ENCODE data around the gene PPP4R1. TPM values are rescaled to one million over a fixed set of nuclear protein-coding genes. Genes with fewer than 3 reads are reported as not detected.

PPP4R1 gene
- total RNA-seq, 4 donors from 2014 or later, result 118 to 168 (median 140) TPM

DNA sequence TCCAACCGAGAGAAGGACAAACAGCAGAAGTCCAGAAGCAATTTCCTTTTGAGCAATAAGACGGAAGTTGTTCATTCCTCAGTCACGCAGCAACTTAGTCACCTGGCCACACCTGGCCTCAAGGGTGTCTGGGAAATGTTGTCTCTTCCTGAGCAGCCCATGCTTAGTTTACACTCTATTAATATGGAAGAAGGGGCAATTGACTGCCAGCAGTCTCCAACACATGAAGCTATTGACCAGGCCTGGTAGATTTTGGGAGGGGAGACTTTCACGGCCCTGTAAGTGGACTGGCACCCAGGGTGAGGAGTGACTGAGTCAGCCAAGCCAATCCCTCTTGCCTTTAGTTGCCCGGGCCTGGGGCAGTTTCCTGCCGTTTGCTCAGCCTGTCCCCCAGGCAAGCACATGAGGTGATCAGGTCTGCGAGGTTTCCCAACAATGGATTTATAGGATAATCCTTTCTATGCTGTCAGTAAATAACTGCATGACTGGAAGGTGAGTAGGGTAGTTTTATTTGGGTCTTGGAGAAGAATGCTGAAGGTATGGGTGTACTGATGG is 43.8 kb upstream of the PPP4R1 start:
- no peaks in the 10 kb centered on the region for H3K36me3 ChIP-seq
- H3K9me3 ChIP-seq, result no peaks in the 10 kb centered on the region
- DNase-seq, result no peak
- no peaks in the 10 kb centered on the region for H3K27me3 ChIP-seq
- no peak overlapping the region for H3K4me3 ChIP-seq
- H3K27ac ChIP-seq, result no peak overlapping the region
- TF ChIP-seq POLR2A (IDR thresholded peaks at IDR 0.05) (no peak), CTCF (IDR thresholded peaks at IDR 0.05) (no peak)
- no peaks in the 10 kb centered on the region for H3K4me1 ChIP-seq

DNA sequence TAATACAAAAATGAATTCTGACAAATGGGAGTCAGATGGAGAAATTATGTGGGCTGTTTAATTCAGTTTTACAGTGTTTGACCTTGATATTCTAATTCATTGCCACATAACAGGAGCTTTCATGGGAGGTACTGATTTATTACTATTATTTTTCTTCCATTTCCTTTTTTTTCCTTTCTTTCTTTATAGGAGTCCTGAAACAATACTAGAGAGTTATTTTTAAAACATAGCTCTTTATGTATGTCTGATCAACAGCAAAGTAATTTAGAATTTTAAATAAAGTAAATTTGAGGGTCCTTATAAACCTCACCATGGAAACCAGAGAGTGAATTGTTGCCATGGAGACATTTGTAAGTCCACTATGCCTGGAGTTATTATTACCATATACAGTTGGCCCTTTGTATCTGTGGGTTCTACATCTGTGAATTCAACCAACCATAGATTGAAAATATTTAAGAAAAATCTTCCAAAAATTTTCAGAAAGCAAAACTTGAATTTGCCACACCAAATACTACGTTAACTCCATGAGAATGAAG is 40.9 kb upstream of the PPP4R1 start:
- DNase-seq, result no peak
- Histone ChIP-seq H3K4me1 (no peaks in the 10 kb centered on the region), H3K27me3 (no peaks in the 10 kb centered on the region), H3K27ac (no peak overlapping the region), H3K9me3 (no peaks in the 10 kb centered on the region), H3K4me3 (no peak overlapping the region), H3K36me3 (no peaks in the 10 kb centered on the region)
- TF ChIP-seq POLR2A (IDR thresholded peaks at IDR 0.05), result no peak
- no peak for TF ChIP-seq CTCF (IDR thresholded peaks at IDR 0.05)

GRCh38 chr18:9653390-9653789 is 39.0 kb upstream of the PPP4R1 start:
- H3K27me3 ChIP-seq, result no peaks in the 10 kb centered on the region
- TF ChIP-seq CTCF (IDR thresholded peaks at IDR 0.05), result no peak
- TF ChIP-seq POLR2A (IDR thresholded peaks at IDR 0.05), result no peak
- no peak overlapping the region for H3K27ac ChIP-seq
- no peak overlapping the region for H3K4me3 ChIP-seq
- H3K9me3 ChIP-seq, result no peaks in the 10 kb centered on the region
- H3K36me3 ChIP-seq, result no peaks in the 10 kb centered on the region
- H3K4me1 ChIP-seq, result no peaks in the 10 kb centered on the region
- DNase-seq, result no peak

DNA sequence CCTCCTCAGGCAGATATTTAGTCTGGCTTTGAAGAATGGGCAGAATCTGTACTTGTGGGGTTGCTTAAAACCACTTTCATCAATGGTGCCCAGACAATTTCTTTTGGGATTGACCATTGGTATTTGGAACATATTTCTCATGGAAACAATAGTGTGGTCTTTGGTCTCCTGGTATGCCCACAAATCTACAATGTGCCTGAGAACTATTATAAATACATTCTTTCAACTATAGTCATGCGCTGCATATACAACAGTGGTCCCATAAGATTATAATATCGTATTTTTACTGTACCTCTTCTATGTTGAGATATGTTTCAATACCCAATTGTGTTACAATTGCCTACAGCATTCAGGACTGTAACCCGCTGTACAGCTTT is 34.8 kb upstream of the PPP4R1 start:
- Histone ChIP-seq H3K27ac (no peak overlapping the region), H3K27me3 (no peaks in the 10 kb centered on the region), H3K4me1 (no peaks in the 10 kb centered on the region), H3K36me3 (no peaks in the 10 kb centered on the region), H3K4me3 (no peak overlapping the region), H3K9me3 (no peaks in the 10 kb centered on the region)
- DNase-seq, result no peak
- TF ChIP-seq CTCF (IDR thresholded peaks at IDR 0.05) (no peak), POLR2A (IDR thresholded peaks at IDR 0.05) (no peak)

DNA sequence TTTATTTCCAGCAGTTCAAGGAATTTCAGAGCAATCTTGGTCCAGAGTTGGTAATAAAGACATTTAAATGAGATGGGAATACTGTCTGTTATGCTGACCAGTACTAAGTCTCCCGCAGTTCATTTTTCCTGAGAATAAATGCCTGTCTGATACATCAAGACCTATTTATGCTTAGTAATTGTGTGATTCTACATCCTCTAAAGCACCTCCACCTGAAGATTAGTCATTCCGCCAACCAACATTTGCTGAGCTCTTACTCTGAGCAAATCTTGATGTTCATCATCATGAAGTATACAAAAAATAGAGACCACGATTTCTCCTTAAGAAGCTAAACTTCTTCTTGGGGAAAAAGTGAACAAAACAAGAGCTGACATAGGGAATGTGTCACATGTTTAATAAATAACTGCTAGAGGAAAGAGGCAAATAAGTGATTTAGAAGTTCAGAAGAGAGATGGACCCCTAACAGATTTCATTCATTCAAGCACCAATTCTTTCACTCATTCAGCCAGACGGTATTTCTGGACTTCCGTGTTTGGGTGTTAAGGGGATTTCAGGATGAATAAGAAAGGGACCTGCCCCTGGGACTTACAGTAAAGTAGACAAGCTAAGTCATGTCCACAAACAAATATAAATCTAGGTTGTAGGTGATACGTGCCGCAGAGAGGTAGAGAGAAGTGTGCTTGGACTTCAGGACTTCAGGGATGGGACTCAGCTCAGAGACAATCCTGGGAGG is 34.2 kb upstream of the PPP4R1 start:
- no peak for DNase-seq
- no peak overlapping the region for H3K27ac ChIP-seq
- TF ChIP-seq POLR2A (IDR thresholded peaks at IDR 0.05) (no peak), CTCF (IDR thresholded peaks at IDR 0.05) (no peak)
- no peaks in the 10 kb centered on the region for H3K27me3 ChIP-seq
- no peaks in the 10 kb centered on the region for H3K36me3 ChIP-seq
- no peaks in the 10 kb centered on the region for H3K9me3 ChIP-seq
- no peaks in the 10 kb centered on the region for H3K4me1 ChIP-seq
- no peak overlapping the region for H3K4me3 ChIP-seq
